Measurements from ENCODE around the gene OTUD7B.
"Not testable (repeated sequence)": the region's sequence is repeated elsewhere in the genome, so short reads cannot be mapped to it uniquely, and the experiment has no call there.

Gene OTUD7B

DNA sequence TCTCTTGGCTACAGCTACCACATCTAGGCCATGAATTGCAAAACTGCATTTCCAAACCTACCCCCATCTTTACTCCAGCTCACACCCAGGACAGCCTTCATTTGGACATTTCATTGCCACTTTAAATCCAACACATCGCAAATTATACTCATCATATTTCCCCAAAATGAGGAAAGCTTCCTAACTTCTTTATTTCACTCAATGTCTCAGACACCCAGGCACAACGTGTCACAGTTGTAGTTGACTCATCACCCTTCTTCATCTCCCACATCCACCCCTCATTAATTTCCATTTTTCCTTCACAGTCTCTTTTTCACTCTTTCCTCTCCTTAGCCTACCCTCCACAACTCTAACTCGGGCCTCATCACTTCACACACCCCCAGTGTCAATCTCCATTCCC is 6.7 kb downstream of the OTUD7B start:
- no peak for DNase-seq (ENCODE audit: low read depth)

DNA sequence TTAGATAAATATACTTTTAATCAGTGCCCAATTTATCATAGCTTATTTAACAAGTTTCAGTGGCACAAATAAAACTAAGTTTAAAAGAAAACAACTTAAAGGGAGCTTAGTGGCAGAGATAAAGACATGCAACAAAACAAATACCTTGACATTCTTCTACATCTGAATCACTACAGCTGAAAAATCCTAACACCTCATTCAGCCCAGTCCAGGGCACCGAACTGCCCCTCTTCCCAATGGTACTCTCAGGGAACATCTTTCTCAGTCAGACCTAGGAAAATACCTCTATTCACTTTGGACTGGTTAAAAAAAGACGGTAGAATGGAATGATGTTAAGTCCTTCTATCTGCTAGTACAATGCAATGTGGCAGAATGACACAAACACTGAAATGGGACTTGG is 8.3 kb downstream of the OTUD7B start:
- DNase-seq (ENCODE audit: low read depth), result no peak

- no peak for DNase-seq (ENCODE audit: low read depth)
Observed at GRCh38 chr1:150001415-150001814, 9.1 kb downstream of the OTUD7B start.

DNA sequence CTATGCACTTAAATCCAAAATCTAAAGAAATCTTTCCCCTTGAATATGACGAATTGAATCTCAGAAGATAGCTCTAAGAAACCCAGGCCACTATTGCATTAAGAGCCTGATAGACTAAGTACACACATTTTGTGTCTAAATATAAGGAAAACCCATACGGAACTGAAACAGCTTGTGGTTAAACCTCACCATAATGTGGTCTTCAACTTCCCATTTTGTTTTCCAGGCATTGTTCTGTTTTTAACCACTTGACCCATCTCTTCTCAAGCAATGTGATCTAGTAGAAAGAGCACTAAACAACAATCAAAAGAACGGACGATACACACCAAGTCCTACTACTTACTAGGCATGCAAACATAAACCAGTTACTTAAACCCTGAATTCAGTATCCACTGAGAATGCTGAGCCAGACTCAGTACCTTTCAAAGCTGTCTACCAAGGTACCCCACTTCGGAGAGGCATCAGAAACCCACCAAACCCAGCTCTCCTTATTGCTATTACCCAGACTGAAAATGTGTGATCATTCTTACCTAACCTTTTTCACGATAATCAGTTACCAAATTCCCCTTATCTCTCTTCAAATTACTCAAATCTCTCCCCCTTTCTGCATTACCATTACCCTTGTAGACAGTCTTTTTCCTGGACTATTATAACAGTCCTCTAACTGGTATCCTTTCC is 12.8 kb downstream of the OTUD7B start:
- DNase-seq (ENCODE audit: low read depth), result no peak

GRCh38 chr1:149995927-149996326 is 14.6 kb downstream of the OTUD7B start:
- no peak for DNase-seq (ENCODE audit: low read depth)

- DNase-seq (ENCODE audit: low read depth), result no peak
Observed at GRCh38 chr1:149993764-149994163, 16.8 kb downstream of the OTUD7B start.

DNA sequence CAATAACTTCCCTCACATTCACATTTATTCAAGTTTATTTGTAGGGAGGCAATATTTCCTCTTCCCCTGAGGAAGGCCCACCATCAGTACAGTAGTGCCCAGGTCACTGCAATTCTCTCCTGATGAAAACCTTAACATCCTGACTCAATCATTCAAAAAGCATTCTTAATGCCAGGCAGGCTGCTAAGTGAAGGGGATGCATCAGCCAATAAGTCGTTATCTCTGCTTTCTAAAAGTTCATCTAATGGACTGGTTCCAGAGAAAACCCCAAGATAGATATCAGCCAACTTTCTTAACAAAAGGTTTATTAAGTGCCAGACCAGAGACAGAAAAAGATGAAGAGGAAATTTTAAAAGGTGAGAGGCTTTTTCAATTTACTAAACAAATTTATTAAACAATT is 17.3 kb downstream of the OTUD7B start:
- DNase-seq (ENCODE audit: low read depth), result no peak

DNA sequence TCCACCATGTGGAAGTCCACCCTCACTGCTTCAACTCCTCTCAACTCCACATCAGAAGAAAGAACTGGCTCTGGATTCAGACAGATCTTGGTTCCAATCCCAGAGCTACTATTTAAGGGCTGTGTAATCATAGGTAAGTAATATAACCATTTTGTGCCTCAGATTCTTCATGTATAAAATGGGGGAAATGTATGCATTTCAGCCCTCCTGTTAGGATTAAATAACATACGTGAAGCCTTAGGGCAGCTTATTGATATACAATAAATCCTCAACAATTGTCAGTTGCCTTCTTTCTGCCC is 23.3 kb downstream of the OTUD7B start:
- no peak for DNase-seq (ENCODE audit: low read depth)

DNA sequence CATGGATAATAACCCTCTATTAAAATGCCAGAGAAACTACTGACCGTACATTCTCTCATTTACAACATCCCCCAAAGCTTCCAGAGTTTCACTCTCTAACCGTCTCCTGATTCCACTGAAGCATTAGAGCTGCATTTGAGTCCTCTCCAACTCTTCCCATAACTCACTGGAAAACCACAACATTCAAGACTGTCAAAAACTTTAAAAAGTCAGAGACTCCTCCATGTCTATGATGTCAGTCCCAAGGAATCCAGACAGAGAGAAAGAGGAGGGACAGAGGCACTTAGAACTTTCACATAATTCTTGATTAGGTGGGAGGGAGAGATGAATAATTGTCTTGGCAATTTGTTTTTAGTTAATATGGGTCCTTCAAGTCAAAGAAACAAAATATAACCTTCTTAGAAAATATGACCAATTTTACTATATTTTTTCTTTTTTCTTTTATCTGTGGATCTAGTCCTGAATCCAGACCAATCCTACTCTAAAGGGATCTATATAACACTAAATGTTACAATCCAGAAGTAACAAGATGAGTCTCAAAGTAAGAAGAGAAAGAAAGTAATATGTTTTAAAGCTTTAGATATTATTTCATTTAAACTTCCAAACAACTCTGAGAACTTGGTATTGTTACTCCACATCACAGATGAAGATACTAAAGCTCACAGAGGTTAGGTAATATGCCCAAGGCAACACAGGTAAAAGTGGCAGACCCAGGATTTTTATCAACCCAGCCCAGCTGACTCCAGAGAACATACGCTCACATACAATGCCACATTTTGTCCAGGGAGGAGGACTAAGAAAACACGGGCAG is 23.8 kb downstream of the OTUD7B start:
- peak; percentile 74 for DNase-seq (ENCODE audit: low read depth)

DNA sequence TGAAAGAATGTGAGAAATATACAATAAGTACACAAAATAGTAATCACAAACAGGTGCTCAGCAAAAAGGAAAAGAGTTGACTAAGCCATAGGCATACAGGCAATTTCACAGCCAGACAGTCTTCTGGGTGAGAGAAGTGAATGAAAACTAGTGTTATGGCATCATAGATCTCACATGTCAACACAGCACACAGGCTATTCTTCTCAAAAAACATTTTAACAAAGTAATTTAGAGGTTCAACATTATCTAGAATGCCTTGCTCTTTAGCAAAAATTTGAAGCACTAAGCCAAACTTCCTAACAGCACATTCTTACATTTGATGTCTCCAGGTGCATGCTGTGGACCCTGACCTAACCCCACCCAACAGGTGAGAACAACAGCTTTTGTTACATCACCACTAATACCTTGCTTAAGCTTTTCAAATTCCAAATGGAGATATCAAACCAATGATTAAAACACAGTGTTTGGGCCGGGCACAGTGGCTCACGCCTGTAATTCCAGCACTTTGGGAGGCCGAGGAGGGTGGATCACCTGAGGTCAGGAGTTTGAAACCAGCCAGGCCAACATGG is 30.5 kb downstream of the OTUD7B start:
- no peak for DNase-seq (ENCODE audit: low read depth)

DNA sequence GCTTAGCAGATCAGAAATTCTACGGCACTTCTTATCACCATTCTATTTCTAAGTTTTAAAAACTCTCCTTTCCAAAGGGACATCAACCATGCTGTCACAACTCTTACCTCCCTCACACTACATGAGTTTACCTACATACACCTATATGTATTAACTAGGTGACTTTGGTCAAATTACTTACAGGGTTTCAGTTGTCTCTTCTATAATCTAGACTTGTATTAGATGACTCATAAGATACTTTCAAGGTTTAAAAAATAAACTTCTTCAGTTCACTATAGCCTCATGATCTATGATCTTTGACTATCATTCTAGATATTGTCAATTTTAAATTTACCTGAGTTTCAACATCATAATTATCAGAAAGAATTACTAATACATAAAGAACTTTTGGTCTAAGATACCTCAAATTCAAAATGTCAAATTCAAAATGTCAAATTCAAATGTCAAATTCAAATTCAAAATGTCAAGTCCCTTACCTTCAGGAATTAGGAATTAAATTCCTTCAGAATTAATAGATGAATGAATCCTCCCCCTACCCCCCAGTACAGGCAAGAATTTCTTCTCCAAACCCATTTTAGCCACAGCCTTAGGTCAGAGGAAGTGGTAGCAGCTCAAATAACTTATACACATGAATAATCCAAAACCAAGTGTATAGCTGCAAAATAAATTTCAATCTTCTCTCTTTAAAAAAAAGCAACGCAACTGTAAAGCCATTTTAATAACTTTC is 31.1 kb downstream of the OTUD7B start:
- no peak for DNase-seq (ENCODE audit: low read depth)

DNA sequence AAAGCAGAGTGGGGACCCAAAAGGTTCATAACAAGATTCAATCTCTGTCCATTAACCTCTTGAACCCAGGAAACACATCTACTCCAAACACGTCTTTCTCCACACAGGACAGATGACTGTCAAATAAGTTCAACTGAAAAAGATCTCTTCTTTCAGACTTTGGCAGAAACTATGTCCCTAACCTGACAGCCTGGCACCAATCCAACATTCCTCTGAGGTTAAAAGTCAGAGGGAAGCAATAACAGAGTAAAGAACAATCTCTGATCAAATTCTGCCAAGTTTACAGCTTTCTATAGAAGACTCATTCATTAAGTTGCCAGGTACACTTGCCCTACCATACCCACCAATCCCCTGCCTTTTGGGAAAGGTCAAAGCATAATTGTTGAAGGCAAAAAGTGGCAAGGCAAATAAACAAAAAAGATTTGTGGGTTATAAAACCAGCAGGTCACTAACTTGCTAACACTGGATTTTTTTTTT is 31.9 kb downstream of the OTUD7B start:
- DNase-seq (ENCODE audit: low read depth), result no peak

- no peak for DNase-seq (ENCODE audit: low read depth)
Observed at GRCh38 chr1:149977345-149977744, 33.2 kb downstream of the OTUD7B start.

GRCh38 chr1:149972547-149972946 is 38.0 kb downstream of the OTUD7B start:
- DNase-seq (ENCODE audit: low read depth), result no peak

DNA sequence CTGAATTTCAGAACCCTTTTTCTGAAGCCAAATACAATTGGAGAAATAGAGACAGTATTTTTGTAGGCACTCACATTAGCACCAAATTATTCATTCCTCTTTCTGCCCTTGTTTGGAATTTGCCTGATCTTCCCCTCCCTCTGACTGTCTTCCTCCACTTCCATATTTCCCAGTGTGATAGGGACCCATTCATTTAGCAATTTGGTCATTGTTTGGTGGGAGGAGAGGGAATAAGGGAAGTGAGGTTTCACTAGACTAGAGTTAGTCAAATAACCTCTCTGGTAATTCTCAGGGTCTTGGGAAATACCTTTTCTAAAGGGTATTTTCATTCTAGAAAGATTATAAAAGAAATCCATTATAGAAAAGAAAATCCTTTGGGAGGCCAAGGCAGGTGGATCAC is 42.9 kb downstream of the OTUD7B start:
- DNase-seq (ENCODE audit: low read depth), result no peak

DNA sequence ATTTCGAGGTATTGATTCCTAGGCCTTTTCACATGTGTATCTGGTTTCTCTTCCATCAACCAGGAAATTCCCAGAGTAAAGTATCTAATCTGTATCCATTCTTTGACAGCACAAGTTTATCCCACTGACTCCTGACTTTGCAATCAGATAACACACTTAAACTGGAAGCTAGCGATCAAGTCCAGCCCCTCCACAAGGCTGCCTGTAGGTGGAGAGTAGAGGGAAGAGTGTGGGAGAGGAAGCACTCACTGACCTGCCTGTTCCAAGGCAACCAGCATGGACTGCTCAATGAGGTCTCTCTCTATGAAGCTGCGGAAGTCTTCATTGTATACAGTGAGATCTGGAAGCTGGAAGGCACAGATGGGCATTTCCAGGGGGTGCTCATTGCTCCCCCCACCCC is 43.5 kb downstream of the OTUD7B start:
- DNase-seq (ENCODE audit: low read depth), result no peak

- no peak for DNase-seq (ENCODE audit: low read depth)
Observed at GRCh38 chr1:149966405-149966804, 44.1 kb downstream of the OTUD7B start.

- no peak for DNase-seq (ENCODE audit: low read depth)
Observed at GRCh38 chr1:149965440-149965839, 45.1 kb downstream of the OTUD7B start.

GRCh38 chr1:149963358-149963757 is 47.2 kb downstream of the OTUD7B start:
- DNase-seq (ENCODE audit: low read depth), result no peak

- no peak for DNase-seq (ENCODE audit: low read depth)
Observed at GRCh38 chr1:149962736-149963135, 47.8 kb downstream of the OTUD7B start.

GRCh38 chr1:149962039-149962647 is 48.4 kb downstream of the OTUD7B start:
- peak; percentile 43 for DNase-seq (ENCODE audit: low read depth)

GRCh38 chr1:149957548-149957947 is 53.0 kb downstream of the OTUD7B start:
- not testable (repeated sequence) for DNase-seq (ENCODE audit: low read depth)
